Left cardiac atrium (tissue), 4 donors: ENCODE results near the gene RAB38. TPM values are rescaled to one million over a fixed set of nuclear protein-coding genes. Genes with fewer than 3 reads are reported as not detected.

Experiments used
- ATAC-seq, 2 donors: fragments of 200-7000 bp; cut with Tn5 transposase; one replicate each; pipeline ENCODE4 v1.9.1; 2020; ENCODE audit warnings: mild to moderate bottlenecking in 2 of 2, moderate library complexity in 2 of 2
- DNase-seq: peaks from one replicate; pipeline ENCODE4 v3.0.0-alpha.2; 2020
- intact Hi-C, 2 donors: fragments of 100-400 bp; cut with DNase I; formaldehyde crosslinking; loops; one replicate each; pipeline versions ENCODE4 v1.14.1 to v1.15.1; 2022 to 2023
- total RNA-seq, 2 donors: library from RNA; stranded (reverse); fragmentation: NEBNext Ultra II Directional; extraction: Animal tissue kit (Norgen Biotek cat#: 25700); gene quantifications; one replicate each; pipeline ENCODE4 v1.2.1, GENCODE V29; 2021
- donor health status: DM: no; HTN: yes; CAD: no.
- donor health status: DM: no; HTN: yes; CAD: no; lungs with severe emphysema.
- donor health status: DM: yes; HTN: yes; CAD: no.
- donor health status: Dilated cardiomyopathy.

Gene RAB38
- total RNA-seq, 2 donors from 2014 or later, result 1.1 to 2.2 TPM

- DNase-seq (no peak), ATAC-seq (no peak)
- intact Hi-C loops, result no loop called here
Measured at GRCh38 chr11:88173956-88174355, 1.3 kb downstream of the RAB38 start.

GRCh38 chr11:88171982-88172381 is 3.3 kb downstream of the RAB38 start:
- no peak for ATAC-seq
- no peak for DNase-seq
- intact Hi-C loops, result no loop called here

GRCh38 chr11:88170673-88171072 is 4.6 kb downstream of the RAB38 start:
- DNase-seq (no peak), ATAC-seq (no peak)
- intact Hi-C loops, result no loop called here

DNA sequence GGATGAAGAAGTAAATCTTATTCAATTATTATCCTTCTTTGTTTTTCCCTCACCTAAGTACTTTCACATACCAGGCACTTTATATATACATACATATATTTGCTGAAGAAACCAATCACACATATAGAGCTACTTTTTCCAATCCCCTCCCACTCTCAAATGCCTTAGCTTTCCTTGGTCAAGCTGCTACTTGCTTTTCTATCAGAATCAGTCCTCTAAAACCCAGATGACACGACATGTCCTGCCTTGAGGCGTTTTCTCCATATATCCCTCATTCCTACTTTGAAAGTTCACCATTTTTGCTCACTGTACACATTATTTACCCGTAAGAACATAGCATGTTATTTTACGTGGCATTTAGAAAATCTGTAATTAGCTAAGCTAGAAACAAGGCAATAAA is 5.4 kb downstream of the RAB38 start:
- ATAC-seq (no peak), DNase-seq (no peak)
- intact Hi-C loops, result no loop called here

DNA sequence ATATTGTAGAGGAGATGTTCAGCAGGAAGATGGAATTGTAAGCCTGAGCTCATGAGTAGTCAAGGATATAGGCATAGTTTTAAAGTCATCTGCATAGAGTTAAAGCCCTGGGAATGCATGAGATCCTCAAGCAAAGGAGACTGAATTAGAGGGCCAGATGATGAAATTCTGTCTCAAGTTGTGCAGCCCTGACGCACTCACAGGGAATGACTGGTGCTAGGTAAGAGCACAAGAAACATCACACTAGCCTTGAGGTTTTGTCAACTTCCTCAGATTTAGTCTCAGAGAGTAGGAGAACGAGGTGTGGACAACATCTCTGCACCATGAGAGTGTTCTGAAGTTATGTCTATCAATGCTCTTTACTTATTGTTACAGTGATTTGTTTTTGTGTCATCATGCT is 5.8 kb downstream of the RAB38 start:
- DNase-seq (no peak), ATAC-seq (no peak)
- intact Hi-C loops, result no loop called here

GRCh38 chr11:88167853-88168252 is 7.4 kb downstream of the RAB38 start:
- intact Hi-C loops, result no loop called here
- no peak for ATAC-seq
- no peak for DNase-seq

DNA sequence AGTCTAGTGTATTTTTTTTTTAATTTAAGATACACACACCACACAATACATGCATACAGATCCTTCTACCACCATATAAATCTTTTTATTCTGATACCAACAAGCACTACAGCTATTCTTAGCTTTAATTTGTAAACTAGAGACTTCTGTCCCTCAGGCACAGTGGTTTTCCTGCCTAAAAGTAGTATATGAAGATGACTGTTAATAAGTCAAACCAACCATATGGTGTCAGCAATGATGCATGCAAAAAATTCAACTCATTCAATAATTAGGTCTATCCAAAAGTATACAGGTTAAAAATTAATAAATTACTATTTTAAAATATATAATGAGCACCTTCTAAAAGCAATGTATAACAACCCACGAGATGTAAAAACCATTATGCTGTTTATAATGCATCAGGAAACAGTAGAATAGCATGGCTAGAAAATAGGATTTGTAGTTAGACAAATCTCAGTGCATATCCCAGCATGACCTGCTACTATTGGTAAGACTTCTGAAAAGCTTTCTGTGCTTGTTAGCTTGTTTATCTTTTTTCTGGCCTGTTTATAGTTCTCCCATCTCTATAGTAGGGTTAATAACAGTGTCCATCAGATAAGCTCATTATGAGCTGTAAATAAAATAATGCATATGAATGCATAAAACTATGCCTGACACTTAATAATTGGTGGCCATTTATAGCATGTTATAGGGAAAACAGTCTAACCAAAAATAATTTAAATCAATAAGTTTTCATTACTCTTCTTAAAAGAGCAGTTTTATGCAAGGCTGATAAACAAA is 10.2 kb downstream of the RAB38 start:
- ATAC-seq (no peak), DNase-seq (no peak)
- intact Hi-C loops, result no loop called here

DNA sequence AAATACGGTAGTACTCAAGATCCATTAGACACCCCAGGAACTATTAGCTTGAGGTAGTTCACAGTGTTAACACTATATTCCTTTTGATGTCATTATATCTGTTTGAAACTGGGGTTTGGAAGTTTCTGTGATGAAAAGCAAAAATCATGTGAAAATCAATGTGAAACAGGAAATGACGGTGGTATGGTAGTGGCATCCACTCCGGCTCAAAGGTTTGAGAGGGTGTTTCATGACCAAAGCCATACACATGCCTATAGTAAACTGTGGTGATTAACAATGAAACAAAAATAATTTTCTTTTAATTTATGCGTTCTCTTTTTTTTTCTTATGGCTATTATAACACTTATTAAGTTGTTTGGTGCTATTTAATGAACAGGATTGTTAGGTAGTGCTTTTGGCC is 10.9 kb downstream of the RAB38 start:
- no peak for ATAC-seq
- intact Hi-C loops, result no loop called here
- no peak for DNase-seq

- DNase-seq (no peak), ATAC-seq (no peak)
- intact Hi-C loops, result no loop called here
Measured at GRCh38 chr11:88158081-88158480, 17.2 kb downstream of the RAB38 start.

- no peak for ATAC-seq
- DNase-seq, result no peak
- intact Hi-C loops, result no loop called here
Measured at GRCh38 chr11:88157370-88157769, 17.9 kb downstream of the RAB38 start.

DNA sequence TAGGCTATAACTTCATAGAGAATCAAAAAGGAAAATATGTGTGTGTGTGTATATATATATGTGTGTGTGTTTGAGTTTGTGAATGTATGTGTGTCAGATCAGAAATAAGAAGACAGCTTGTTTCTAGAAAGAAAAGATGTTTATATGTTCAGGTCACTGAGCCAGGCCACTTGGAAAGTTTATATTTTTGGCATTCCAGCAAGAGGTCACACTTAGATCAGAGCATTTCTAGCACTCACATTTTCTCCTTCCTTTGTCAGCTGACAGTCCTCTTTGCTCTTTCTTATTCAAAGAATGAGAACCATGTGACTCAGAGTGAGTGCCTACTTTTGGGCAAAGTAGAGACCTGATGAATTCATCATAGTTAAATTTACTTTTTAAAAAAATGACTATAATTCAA is 22.9 kb downstream of the RAB38 start:
- ATAC-seq, result no peak
- DNase-seq, result no peak
- intact Hi-C loops, result no loop called here

DNA sequence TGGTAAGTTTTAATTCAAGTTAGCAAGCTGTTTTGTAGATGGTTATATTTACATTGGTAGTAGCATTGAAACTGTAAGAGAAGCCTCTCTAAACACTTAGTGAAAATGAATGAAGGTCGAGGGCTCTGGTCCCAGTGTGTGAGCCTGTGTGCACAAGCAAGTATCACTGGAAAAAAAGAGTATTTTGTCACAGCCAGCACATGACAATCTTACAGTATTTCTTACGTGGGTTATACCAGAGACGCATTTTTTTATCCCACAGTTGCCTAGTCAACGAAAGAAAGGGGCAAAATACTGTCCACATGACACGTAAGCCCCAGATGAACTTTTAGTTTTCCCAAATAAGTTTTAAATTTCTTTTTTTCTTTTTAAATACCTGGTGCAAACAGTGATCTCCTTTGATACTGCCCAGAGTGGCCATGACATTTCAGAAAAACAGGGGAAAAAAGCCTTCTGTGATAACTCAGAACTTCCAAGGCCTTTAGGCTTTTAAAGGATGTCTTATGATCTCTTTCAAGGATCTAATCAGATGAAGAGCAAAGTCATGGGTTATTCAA is 23.5 kb downstream of the RAB38 start:
- intact Hi-C loops, result no loop called here
- no peak for ATAC-seq

DNA sequence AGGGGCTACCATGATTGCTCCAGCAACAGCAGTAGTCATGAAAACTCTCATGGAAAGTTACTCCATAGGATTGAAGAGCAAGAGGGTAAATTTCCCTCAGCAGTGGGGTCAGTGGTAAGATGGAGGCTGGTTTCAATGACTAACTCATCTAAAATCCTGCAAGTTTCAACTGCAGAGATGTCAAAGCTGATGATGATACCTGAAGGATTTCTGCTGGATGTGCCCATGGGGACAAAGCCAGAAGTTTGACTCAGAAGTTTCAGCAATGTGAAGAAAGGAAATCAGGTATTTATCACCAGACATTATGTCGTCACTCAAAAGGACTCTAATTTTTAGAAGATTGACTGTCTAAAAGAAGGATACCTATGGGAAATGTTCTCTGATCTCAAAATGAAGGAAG is 29.1 kb downstream of the RAB38 start:
- intact Hi-C loops, result no loop called here
- DNase-seq (no peak), ATAC-seq (no peak)

More for the DNA sequence above, 23.5 kb downstream of the RAB38 start:
- DNase-seq, result no peak

- intact Hi-C loops, result no loop called here
- no peak for DNase-seq
- no peak for ATAC-seq
Measured at GRCh38 chr11:88139865-88140264, 35.4 kb downstream of the RAB38 start.

- no peak for DNase-seq
- ATAC-seq, result no peak
- intact Hi-C loops, result no loop called here
Measured at GRCh38 chr11:88131764-88132470, 43.3 kb downstream of the RAB38 start.

DNA sequence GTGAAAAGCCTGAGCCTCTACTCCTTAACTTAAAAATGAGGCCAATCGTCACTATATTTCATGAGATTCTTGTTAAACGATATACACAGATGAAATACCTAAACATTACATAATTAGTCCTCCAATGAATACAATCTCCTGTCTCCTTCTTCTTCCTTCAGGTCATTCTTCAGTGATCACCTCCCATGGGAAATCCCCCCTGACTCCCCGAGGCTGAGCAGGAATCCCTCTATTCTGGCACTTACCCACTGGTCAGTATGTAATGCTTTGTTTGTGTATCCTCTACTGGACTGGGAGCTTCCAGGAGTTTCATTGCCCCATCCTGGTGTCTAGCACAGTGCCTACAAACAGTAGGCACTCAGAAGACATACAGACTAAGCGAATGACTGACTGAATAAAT is 52.3 kb downstream of the RAB38 start:
- no peak for DNase-seq
- no peak for ATAC-seq
- intact Hi-C loops, result no loop called here

- intact Hi-C loops, result no loop called here
- no peak for DNase-seq
- ATAC-seq, result no peak
Measured at GRCh38 chr11:88119561-88119960, 55.7 kb downstream of the RAB38 start.

DNA sequence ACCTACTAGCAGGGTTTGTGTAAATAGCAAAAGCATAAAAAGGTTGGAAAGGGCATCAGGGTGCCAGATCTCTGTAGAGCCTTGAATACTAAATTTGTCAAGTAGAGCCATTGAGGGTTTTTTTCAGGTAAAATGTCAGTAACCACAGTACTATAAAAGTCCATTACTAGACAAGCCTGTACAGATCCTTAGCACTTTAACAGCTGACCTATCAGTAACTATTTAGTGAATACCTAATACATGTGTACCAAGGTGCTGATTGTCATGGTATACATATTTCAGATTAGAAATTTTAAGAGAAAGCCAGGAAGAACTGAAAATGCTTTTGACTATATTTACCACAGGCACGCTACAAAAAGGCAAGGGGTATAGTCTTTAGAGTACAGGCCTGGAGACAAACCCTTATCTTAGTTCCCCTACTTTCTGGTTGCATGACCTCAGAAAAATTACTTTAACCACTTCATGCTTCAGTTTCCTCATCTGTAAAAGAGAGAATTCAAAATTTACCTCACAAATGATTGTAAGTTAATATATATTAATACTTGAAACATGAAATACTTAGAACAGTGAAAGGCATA is 57.9 kb downstream of the RAB38 start:
- ATAC-seq (no peak), DNase-seq (no peak)
- intact Hi-C loops, result no loop called here

- no peak for ATAC-seq
- intact Hi-C loops, result no loop called here
- no peak for DNase-seq
Measured at GRCh38 chr11:88115828-88116755, 59.2 kb downstream of the RAB38 start.
